ENCODE data around the gene FRAT1.

FRAT1 gene

DNA sequence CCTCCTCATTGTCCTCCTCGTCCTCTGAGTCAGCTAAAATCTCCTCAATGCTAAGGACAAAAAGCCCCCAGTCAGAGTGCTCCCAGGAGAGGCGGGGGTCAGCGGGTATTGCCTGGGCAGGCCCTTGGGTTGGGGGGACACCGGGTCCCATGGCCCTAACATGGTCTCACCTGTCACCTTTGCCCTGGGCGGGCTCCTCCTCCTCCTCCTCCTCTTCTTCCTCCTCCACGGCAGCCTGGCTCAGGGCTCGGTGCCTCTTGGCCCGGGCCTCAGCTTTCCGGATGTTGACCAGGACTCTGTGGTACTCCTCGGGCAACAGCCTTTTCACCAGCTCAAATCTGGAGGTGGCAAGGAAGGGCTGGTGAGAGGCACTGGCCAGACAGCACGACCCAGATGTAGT is 47.5 kb downstream of the FRAT1 start:
- Histone ChIP-seq H3K9me3 (ENCODE audit: control insufficient read depth, insufficient read depth, low read length) (no peaks in the 10 kb centered on the region), H3K4me1 (ENCODE audit: control insufficient read depth, insufficient read depth, low read length) (no peaks in the 10 kb centered on the region), H3K4me3 (ENCODE audit: low read length) (no peak overlapping the region), H3K27ac (ENCODE audit: low read length) (no peak overlapping the region), H3K36me3 (ENCODE audit: control insufficient read depth, insufficient read depth, low read length) (peaks cover 57% of the 10 kb centered on the region), H3K27me3 (ENCODE audit: control insufficient read depth, insufficient read depth, low read length) (no peaks in the 10 kb centered on the region)
- no CpG with 5 or more reads among the region's 11 CpGs for WGBS (ENCODE audit: insufficient coverage, insufficient read length)
- no peak for DNase-seq (ENCODE audit: low read depth, low spot score)

DNA sequence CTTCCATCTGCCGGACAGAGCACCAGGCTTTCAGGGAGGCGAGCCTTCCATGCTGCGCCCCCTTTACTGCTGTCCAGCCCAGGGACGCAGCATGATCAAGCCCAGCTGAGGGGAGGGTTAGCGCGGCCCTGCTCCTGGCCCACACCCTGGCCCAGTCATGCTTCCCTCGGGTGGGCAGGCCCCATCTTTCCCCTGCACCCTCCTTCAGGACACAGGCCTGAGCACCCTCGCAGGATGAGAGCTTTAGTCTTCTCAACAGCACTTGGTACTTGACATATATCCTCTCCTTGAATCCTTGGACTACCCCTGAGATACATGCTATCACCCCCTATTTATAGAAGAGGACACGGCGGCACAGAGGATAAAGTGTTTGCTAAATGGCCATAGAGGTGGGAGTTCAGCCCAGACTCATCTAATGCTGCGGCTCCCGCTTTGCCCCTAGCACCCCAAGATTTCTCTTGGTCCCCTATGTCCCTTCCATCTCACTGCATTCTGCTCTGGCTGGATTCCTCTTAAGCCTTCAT is 48.1 kb downstream of the FRAT1 start:
- Histone ChIP-seq H3K27me3 (ENCODE audit: control insufficient read depth, insufficient read depth, low read length) (no peaks in the 10 kb centered on the region), H3K9me3 (ENCODE audit: control insufficient read depth, insufficient read depth, low read length) (no peaks in the 10 kb centered on the region), H3K27ac (ENCODE audit: low read length) (no peak overlapping the region), H3K4me3 (ENCODE audit: low read length) (no peak overlapping the region), H3K4me1 (ENCODE audit: control insufficient read depth, insufficient read depth, low read length) (no peaks in the 10 kb centered on the region), H3K36me3 (ENCODE audit: control insufficient read depth, insufficient read depth, low read length) (peaks cover 62% of the 10 kb centered on the region)
- no peak for DNase-seq (ENCODE audit: low read depth, low spot score)
- WGBS (ENCODE audit: insufficient coverage, insufficient read length) = no CpG with 5 or more reads among the region's 12 CpGs

Measured in iPS DF 6.9 (cell line).